Stimulated activated CD4-positive, alpha-beta T cell treated with anti-CD3 and anti-CD28 coated beads, Interleukin-1b, Interleukin-23, amount 100 ng/mL, for 1 hour (primary cell): Measurements from ENCODE around the gene CD34.
"Not testable (repeated sequence)": the region's sequence is repeated elsewhere in the genome, so short reads cannot be mapped to it uniquely, and the experiment has no call there.

Experiments used
- DNase-seq, 2 donors: peaks; one replicate each; pipeline ENCODE4 v3.0.0-alpha.2; 2020; ENCODE audit warnings: low read depth in 2 of 2

CD34 gene

GRCh38 chr1:207910591-207911354, at the start of gene CD34:
Gene CD34 (minus strand): TSS chr1:207911125. CDS start chr1:207911080, 45 bp downstream.
- DNase-seq: no peak

- no peak for DNase-seq
These were observed 49.4 kb upstream of the CD34 start for GRCh38 chr1:207960346-207960745.

GRCh38 chr1:207959910-207960309, 49.0 kb upstream of the CD34 start:
- DNase-seq: no peak

GRCh38 chr1:207959141-207959825, 48.4 kb upstream of the CD34 start:
- DNase-seq: no peak

- DNase-seq: no peak
These were observed 47.6 kb upstream of the CD34 start for GRCh38 chr1:207958376-207959139.

GRCh38 chr1:207956986-207957385, 46.1 kb upstream of the CD34 start:
- no peak for DNase-seq

GRCh38 chr1:207954104-207954503, 43.2 kb upstream of the CD34 start:
- DNase-seq: no peak

GRCh38 chr1:207952617-207953542, 42.0 kb upstream of the CD34 start:
- no peak for DNase-seq

- DNase-seq: no peak
These were observed 40.7 kb upstream of the CD34 start for GRCh38 chr1:207951652-207952051.

- DNase-seq: no peak
These were observed 39.8 kb upstream of the CD34 start for GRCh38 chr1:207950750-207951149.

GRCh38 chr1:207949571-207950195, 38.8 kb upstream of the CD34 start:
- no peak for DNase-seq

GRCh38 chr1:207948536-207949250, 37.8 kb upstream of the CD34 start:
- no peak for DNase-seq

GRCh38 chr1:207946756-207947155, 35.8 kb upstream of the CD34 start:
- DNase-seq: no peak

- no peak for DNase-seq
These were observed 33.6 kb upstream of the CD34 start for GRCh38 chr1:207944571-207944970.

- DNase-seq: not testable (repeated sequence)
These were observed 31.4 kb upstream of the CD34 start for GRCh38 chr1:207942337-207942741.

GRCh38 chr1:207941665-207942064, 30.7 kb upstream of the CD34 start:
- no peak for DNase-seq

- DNase-seq: no peak
These were observed 27.1 kb upstream of the CD34 start for GRCh38 chr1:207938016-207938415.

- DNase-seq: no peak
These were observed 26.3 kb upstream of the CD34 start for GRCh38 chr1:207937204-207937603.

GRCh38 chr1:207935166-207935583, 24.2 kb upstream of the CD34 start:
- DNase-seq: no peak

- DNase-seq: no peak
These were observed 22.4 kb upstream of the CD34 start for GRCh38 chr1:207933205-207933800.
